Measurements from ENCODE around the gene MCF2. TPM values are rescaled to one million over a fixed set of nuclear protein-coding genes. Genes with fewer than 3 reads are reported as not detected.

The MCF2 gene
- total and polyA plus RNA-seq, 10 donors: 0.51 to 3.7 (median 1.0) TPM

- DNase-seq: no peak
- intact Hi-C loops (cut with DNase I; ENCODE audit: low total_unique reads): no loop called here
- Histone ChIP-seq H3K9me3 (peaks cover 0 to 17% (median 0%) of the 10 kb centered on the region in 8 donors), H3K27ac (no peak overlapping the region), H3K4me1 (no peaks in the 10 kb centered on the region), H3K4me3 (no peak overlapping the region), H3K36me3 (no peaks in the 10 kb centered on the region), H3K27me3 (replicated peaks in 1 of 7) (no peaks in the 10 kb centered on the region)
- TF ChIP-seq POLR2AphosphoS5 (IDR thresholded peaks at IDR 0.05): no peak
- TF ChIP-seq CTCF (IDR thresholded peaks at IDR 0.05 in 8 of 11, conservative IDR thresholded peaks at IDR 0.05 in 3 of 11): no peak
- no peak for TF ChIP-seq POLR2A (IDR thresholded peaks at IDR 0.05)
- WGBS, 5 donors: 55 to 89% (median 75%) methylated on average over 3 of the region's 3 CpGs
Observed at GRCh38 chrX:139680356-139680755, 27.6 kb downstream of the MCF2 start.

- DNase-seq: no peak
- no peak for TF ChIP-seq CTCF (IDR thresholded peaks at IDR 0.05 in 8 of 11, conservative IDR thresholded peaks at IDR 0.05 in 3 of 11)
- TF ChIP-seq POLR2AphosphoS5 (IDR thresholded peaks at IDR 0.05): no peak
- TF ChIP-seq POLR2A (IDR thresholded peaks at IDR 0.05): no peak
- no peaks in the 10 kb centered on the region for H3K36me3 ChIP-seq
- no peak overlapping the region for H3K27ac ChIP-seq
- H3K27me3 ChIP-seq (replicated peaks in 1 of 7): peaks cover 0 to 5% (median 0%) of the 10 kb centered on the region in 7 donors
- no peaks in the 10 kb centered on the region for H3K4me1 ChIP-seq
- WGBS, 5 donors: 51 to 91% (median 73%) methylated on average over 3 of the region's 3 CpGs
- no peak overlapping the region for H3K4me3 ChIP-seq
- peaks cover 0 to 12% (median 0%) of the 10 kb centered on the region in 8 donors for H3K9me3 ChIP-seq
- intact Hi-C loops (cut with DNase I; ENCODE audit: low total_unique reads): no loop called here
Observed at GRCh38 chrX:139647597-139647996, 60.4 kb downstream of the MCF2 start.

GRCh38 chrX:139642241-139642927 is 65.6 kb downstream of the MCF2 start:
- Histone ChIP-seq H3K27me3 (replicated peaks in 1 of 7) (peaks cover 0 to 5% (median 0%) of the 10 kb centered on the region in 7 donors), H3K9me3 (no peaks in the 10 kb centered on the region), H3K4me1 (no peaks in the 10 kb centered on the region), H3K4me3 (peak overlapping the region in 4 of 8 donors; percentile 5 to 43 (median 19)), H3K36me3 (no peaks in the 10 kb centered on the region), H3K27ac (no peak overlapping the region)
- TF ChIP-seq CTCF (IDR thresholded peaks at IDR 0.05 in 8 of 11, conservative IDR thresholded peaks at IDR 0.05 in 3 of 11): no peak
- TF ChIP-seq POLR2AphosphoS5 (IDR thresholded peaks at IDR 0.05): no peak
- TF ChIP-seq POLR2A (IDR thresholded peaks at IDR 0.05): no peak
- 37 to 51% (median 47%) methylated on average over 10 of the region's 10 CpGs for WGBS, 5 donors
- DNase-seq: no peak
- intact Hi-C loops (cut with DNase I; ENCODE audit: low total_unique reads): no loop called here

GRCh38 chrX:139640259-139640658 is 67.7 kb downstream of the MCF2 start:
- TF ChIP-seq POLR2A (IDR thresholded peaks at IDR 0.05): no peak
- TF ChIP-seq CTCF (IDR thresholded peaks at IDR 0.05 in 8 of 11, conservative IDR thresholded peaks at IDR 0.05 in 3 of 11): no peak
- no peak for TF ChIP-seq POLR2AphosphoS5 (IDR thresholded peaks at IDR 0.05)
- H3K27ac ChIP-seq: no peak overlapping the region
- H3K36me3 ChIP-seq: no peaks in the 10 kb centered on the region
- no peak overlapping the region for H3K4me3 ChIP-seq
- H3K9me3 ChIP-seq: no peaks in the 10 kb centered on the region
- intact Hi-C loops (cut with DNase I; ENCODE audit: low total_unique reads): no loop called here
- H3K4me1 ChIP-seq: no peaks in the 10 kb centered on the region
- H3K27me3 ChIP-seq (replicated peaks in 1 of 7): peaks cover 0 to 5% (median 0%) of the 10 kb centered on the region in 7 donors
- DNase-seq: no peak
- 61 to 84% (median 83%) methylated on average over 2 of the region's 2 CpGs for WGBS, 5 donors
